Activated naive CD4-positive, alpha-beta T cell treated with anti-CD3 and anti-CD28 coated beads, Interleukin-2, amount 10 ng/mL, durations not matched to agents 7 days and 5 days (primary cell): Measurements from ENCODE around the gene TMEM165.

Experiments
- CTCF ChIA-PET: fragments of 350-600 bp; sonication (Branson Sonifier 250); formaldehyde crosslinking; loops from one replicate; lab custom pipeline; 2021; ENCODE audit warnings: antibody characterized with exemption; lab: Charles Lee
- DNase-seq: peaks from one replicate; pipeline ENCODE4 v3.0.0-alpha.2; 2020
- H3K27ac Mint-ChIP-seq: one replicate; pipeline ENCODE4 v1.8.0; 2021; ENCODE audit warnings: mild to moderate bottlenecking, moderate library complexity, mixed read lengths
- H3K27me3 Mint-ChIP-seq: one replicate; pipeline ENCODE4 v1.8.0; 2021; ENCODE audit warnings: mild to moderate bottlenecking, mixed read lengths
- H3K36me3 Mint-ChIP-seq: one replicate; pipeline ENCODE4 v1.8.0; 2021; ENCODE audit warnings: mixed read lengths
- H3K4me1 Mint-ChIP-seq: one replicate; pipeline ENCODE4 v1.8.0; 2021; ENCODE audit warnings: mixed read lengths
- H3K4me3 Mint-ChIP-seq: one replicate; pipeline ENCODE4 v1.8.0; 2021; ENCODE audit warnings: mild to moderate bottlenecking, moderate library complexity, mixed read lengths
- H3K9me3 Mint-ChIP-seq: one replicate; pipeline ENCODE4 v1.8.0; 2021; ENCODE audit warnings: mixed read lengths

The TMEM165 gene

GRCh38 chr4:55378617-55379467, 16.9 kb upstream of the TMEM165 start:
- Mint-ChIP-seq H3K27ac (no peak overlapping the region), H3K27me3 (peaks cover 3% of the 10 kb centered on the region), H3K4me3 (no peak overlapping the region), H3K36me3 (no peaks in the 10 kb centered on the region), H3K9me3 (no peaks in the 10 kb centered on the region), H3K4me1 (peaks cover 10% of the 10 kb centered on the region)
- CTCF ChIA-PET: no interaction called here
- DNase-seq: no peak

- DNase-seq: no peak
- Mint-ChIP-seq H3K27me3 (peaks cover 3% of the 10 kb centered on the region), H3K27ac (no peak overlapping the region), H3K4me1 (peaks cover 10% of the 10 kb centered on the region), H3K9me3 (no peaks in the 10 kb centered on the region), H3K36me3 (no peaks in the 10 kb centered on the region), H3K4me3 (no peak overlapping the region)
- CTCF ChIA-PET: no interaction called here
Observed at GRCh38 chr4:55380576-55380975, 15.2 kb upstream of the TMEM165 start.

GRCh38 chr4:55381502-55381901, 14.3 kb upstream of the TMEM165 start:
- H3K4me3 Mint-ChIP-seq: no peak overlapping the region
- no peaks in the 10 kb centered on the region for H3K36me3 Mint-ChIP-seq
- CTCF ChIA-PET: no interaction called here
- H3K27me3 Mint-ChIP-seq: peaks cover 3% of the 10 kb centered on the region
- H3K27ac Mint-ChIP-seq: no peak overlapping the region
- DNase-seq: no peak
- H3K9me3 Mint-ChIP-seq: no peaks in the 10 kb centered on the region
- H3K4me1 Mint-ChIP-seq: peaks cover 10% of the 10 kb centered on the region

GRCh38 chr4:55382488-55383003, 13.2 kb upstream of the TMEM165 start:
- H3K36me3 Mint-ChIP-seq: no peaks in the 10 kb centered on the region
- CTCF ChIA-PET: no interaction called here
- no peak overlapping the region for H3K4me3 Mint-ChIP-seq
- no peak overlapping the region for H3K27ac Mint-ChIP-seq
- peaks cover 10% of the 10 kb centered on the region for H3K4me1 Mint-ChIP-seq
- no peaks in the 10 kb centered on the region for H3K9me3 Mint-ChIP-seq
- no peak for DNase-seq
- H3K27me3 Mint-ChIP-seq: peaks cover 3% of the 10 kb centered on the region

GRCh38 chr4:55385201-55385649, 10.5 kb upstream of the TMEM165 start:
- H3K4me1 Mint-ChIP-seq: peaks cover 10% of the 10 kb centered on the region
- H3K27ac Mint-ChIP-seq: no peak overlapping the region
- CTCF ChIA-PET: interaction anchor here (1.0 kb wide), 1 partner anchor 8 kb away, joined by 3 read pairs; no protein-coding TSS in a partner anchor
- no peak for DNase-seq
- no peaks in the 10 kb centered on the region for H3K36me3 Mint-ChIP-seq
- peaks cover 8% of the 10 kb centered on the region for H3K27me3 Mint-ChIP-seq
- H3K9me3 Mint-ChIP-seq: no peaks in the 10 kb centered on the region
- no peak overlapping the region for H3K4me3 Mint-ChIP-seq

GRCh38 chr4:55386073-55386472, 9.7 kb upstream of the TMEM165 start:
- Mint-ChIP-seq H3K9me3 (no peaks in the 10 kb centered on the region), H3K27ac (no peak overlapping the region), H3K4me1 (peaks cover 10% of the 10 kb centered on the region), H3K27me3 (peaks cover 12% of the 10 kb centered on the region), H3K36me3 (no peaks in the 10 kb centered on the region), H3K4me3 (no peak overlapping the region)
- CTCF ChIA-PET: no interaction called here
- DNase-seq: peak; percentile 23

DNA sequence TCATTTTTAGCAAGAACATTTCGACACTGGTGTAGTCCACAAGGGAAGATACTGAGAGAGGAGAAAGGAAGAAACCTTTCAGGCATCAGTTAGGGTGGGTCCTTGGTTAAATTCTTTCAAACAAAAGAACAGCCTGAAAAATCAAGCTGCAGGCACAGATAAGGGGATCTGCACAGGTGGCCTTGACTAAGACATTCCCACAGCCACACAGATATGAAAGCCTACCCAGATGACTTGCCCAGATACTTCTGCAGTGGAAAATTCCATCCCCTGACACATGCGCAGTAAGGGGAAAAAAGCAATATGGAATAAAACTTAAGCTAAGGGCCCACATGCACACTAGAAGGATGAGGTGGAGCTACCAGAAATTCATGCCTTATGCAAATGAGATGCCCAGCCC, 8.9 kb upstream of the TMEM165 start:
- Mint-ChIP-seq H3K36me3 (no peaks in the 10 kb centered on the region), H3K9me3 (no peaks in the 10 kb centered on the region), H3K27ac (no peak overlapping the region), H3K27me3 (peaks cover 8% of the 10 kb centered on the region), H3K4me3 (no peak overlapping the region), H3K4me1 (peaks cover 6% of the 10 kb centered on the region)
- CTCF ChIA-PET: no interaction called here
- no peak for DNase-seq

GRCh38 chr4:55393461-55394320, 2.1 kb upstream of the TMEM165 start:
- Mint-ChIP-seq H3K4me1 (peaks cover 35% of the 10 kb centered on the region), H3K27ac (no peak overlapping the region), H3K4me3 (no peak overlapping the region), H3K27me3 (peaks cover 8% of the 10 kb centered on the region), H3K36me3 (peaks cover 16% of the 10 kb centered on the region), H3K9me3 (no peaks in the 10 kb centered on the region)
- CTCF ChIA-PET: interaction anchor here (0.8 to 1.7 kb wide), 2 partner anchors 9 to 47 kb away, joined by 3 to 4 read pairs; no protein-coding TSS in a partner anchor
- no peak for DNase-seq

DNA sequence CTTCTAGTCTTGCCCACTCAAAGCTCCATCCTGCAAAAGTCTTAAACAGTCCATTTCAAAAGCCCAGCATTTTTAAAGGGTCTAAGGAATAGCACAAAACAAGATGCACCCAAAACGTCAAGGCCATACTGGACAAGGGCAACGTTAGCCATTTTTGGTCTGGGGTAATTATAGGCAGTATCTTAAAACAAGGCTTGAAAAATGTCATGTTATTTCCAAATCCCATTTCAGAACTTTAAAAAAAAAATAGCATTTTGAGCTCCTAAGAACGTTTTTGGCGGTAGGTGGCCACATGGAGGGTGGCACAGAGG, 584 bp upstream of the TMEM165 start:
- CTCF ChIA-PET: interaction anchor here (1.7 kb wide), 1 partner anchor 48 kb away, joined by 4 read pairs; no protein-coding TSS in a partner anchor
- peaks cover 45% of the 10 kb centered on the region for H3K4me1 Mint-ChIP-seq
- peaks cover 4% of the 10 kb centered on the region for H3K27me3 Mint-ChIP-seq
- no peaks in the 10 kb centered on the region for H3K9me3 Mint-ChIP-seq
- peak overlapping the region; percentile 89 for H3K4me3 Mint-ChIP-seq
- peaks cover 23% of the 10 kb centered on the region for H3K36me3 Mint-ChIP-seq
- DNase-seq: no peak
- peak overlapping the region; percentile 94 for H3K27ac Mint-ChIP-seq

DNA sequence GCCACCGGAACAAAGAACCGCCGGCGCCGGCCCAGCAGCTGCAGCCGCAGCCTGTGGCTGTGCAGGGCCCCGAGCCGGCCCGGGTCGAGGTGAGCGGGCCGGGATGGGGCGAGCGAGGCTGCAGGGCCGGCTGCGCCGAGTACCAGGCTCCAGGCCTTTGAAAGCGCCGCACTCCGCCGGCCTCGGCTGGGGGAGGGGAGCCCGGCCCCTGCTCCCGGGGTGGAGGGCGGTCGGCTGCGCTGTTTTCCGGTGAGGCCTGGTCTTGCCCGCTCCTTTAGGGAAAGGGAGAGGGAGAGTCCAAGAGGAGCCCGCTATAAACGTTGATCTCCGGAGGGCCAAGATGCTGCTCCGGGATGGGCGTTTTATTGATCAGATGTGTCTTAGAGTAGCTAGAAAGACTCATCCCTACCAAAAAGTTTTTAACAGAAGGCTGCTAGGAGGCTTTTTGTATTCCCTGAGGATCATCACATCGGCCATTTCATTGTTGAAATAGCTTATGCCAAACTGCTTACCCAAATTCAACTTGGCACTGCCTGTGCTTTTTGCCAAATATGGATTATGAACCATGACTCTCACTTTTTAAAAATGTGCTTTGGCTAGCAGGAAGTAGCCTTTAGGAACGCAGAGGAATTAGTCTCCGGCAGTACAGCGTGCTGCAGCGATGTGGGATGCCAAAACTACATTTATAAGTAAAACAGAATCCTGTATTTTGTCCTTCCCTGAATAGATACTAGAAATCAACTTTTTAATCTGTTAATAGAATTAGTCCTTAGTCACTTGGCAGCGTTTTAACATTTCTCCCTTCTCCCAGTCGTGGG, 760 bp downstream of the TMEM165 start:
- Mint-ChIP-seq H3K36me3 (peaks cover 29% of the 10 kb centered on the region), H3K27me3 (no peaks in the 10 kb centered on the region), H3K4me1 (peaks cover 51% of the 10 kb centered on the region), H3K9me3 (no peaks in the 10 kb centered on the region), H3K27ac (peak overlapping the region; percentile 94), H3K4me3 (peak overlapping the region; percentile 89)
- CTCF ChIA-PET: interaction anchor here (1.6 kb wide), 1 partner anchor 51 kb away, joined by 4 read pairs; the partner anchor contains the start of gene SRD5A3
- peak; percentile 45 for DNase-seq

DNA sequence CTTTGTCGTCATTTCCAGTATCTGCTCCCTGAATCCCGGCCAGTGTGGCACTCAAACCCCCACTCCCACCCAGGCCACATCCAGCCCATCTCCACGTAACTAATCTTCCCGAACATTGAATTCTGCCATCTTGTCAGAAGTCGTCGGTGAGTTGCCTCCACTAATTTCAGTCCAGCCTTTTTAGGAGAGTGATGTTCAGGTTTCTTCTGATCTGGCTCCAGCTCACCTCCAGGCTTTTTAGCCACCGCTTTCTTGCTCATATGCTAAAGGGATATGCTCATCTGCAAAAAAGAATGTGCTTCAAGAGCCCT, 1.3 kb downstream of the TMEM165 start:
- no peak for DNase-seq
- Mint-ChIP-seq H3K27me3 (no peaks in the 10 kb centered on the region), H3K27ac (peak overlapping the region; percentile 83), H3K4me3 (peak overlapping the region; percentile 80), H3K4me1 (peaks cover 51% of the 10 kb centered on the region), H3K9me3 (no peaks in the 10 kb centered on the region), H3K36me3 (peaks cover 29% of the 10 kb centered on the region)
- CTCF ChIA-PET: interaction anchor here (1.6 kb wide), 1 partner anchor 51 kb away, joined by 4 read pairs; the partner anchor contains the start of gene SRD5A3

DNA sequence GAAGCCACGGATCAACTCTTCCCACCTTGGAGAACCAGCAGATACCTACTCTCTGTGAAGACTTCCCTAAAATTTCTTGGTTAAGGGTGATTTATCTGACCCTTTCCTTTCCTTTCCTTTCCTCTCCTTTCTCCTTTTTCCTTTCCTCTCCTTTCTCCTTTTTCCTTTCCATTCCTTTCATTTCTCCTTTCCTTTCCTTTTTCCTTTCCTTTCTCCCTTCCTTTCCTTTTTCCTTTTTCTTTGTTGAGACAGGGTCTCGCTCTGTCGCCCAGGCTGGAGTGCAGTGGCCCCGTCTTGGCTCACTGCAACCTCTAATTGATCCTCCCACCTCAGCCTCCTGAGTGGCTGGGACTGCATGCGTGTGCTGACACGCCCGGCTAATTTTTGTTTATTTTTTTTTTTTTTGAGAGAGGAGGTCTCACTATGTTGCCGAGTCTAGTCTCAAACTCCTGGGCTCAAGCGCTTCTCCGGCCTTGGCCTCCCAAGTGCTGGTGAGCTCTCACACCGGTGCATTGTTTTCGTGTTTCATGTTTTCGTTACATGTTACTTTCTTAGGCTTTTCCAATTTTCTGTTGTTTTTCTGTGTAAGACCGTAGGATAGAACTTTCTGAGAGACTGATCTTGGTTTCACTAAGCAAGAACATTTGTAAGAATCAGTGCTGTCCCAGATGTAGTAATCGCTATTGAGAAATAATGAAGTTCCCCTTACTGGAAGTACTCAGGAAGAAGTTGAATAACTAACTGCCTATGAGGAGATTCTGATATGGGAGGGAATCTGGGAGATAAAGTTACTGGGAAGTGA, 2.0 kb downstream of the TMEM165 start:
- H3K27ac Mint-ChIP-seq: peak overlapping the region; percentile 61
- H3K36me3 Mint-ChIP-seq: peaks cover 29% of the 10 kb centered on the region
- DNase-seq: no peak
- H3K27me3 Mint-ChIP-seq: no peaks in the 10 kb centered on the region
- peak overlapping the region; percentile 80 for H3K4me3 Mint-ChIP-seq
- CTCF ChIA-PET: interaction anchor here (1.1 to 1.6 kb wide), 2 partner anchors 51 to 52 kb away, joined by 4 read pairs; partner anchors contain the start of gene SRD5A3
- H3K9me3 Mint-ChIP-seq: no peaks in the 10 kb centered on the region
- peaks cover 51% of the 10 kb centered on the region for H3K4me1 Mint-ChIP-seq

GRCh38 chr4:55398461-55398860, 2.7 kb downstream of the TMEM165 start:
- H3K36me3 Mint-ChIP-seq: peaks cover 31% of the 10 kb centered on the region
- CTCF ChIA-PET: interaction anchor here (1.0 to 1.1 kb wide), 2 partner anchors 14 to 51 kb away, joined by 3 to 4 read pairs; no protein-coding TSS in a partner anchor
- no peaks in the 10 kb centered on the region for H3K9me3 Mint-ChIP-seq
- no peak for DNase-seq
- H3K4me3 Mint-ChIP-seq: peak overlapping the region; percentile 80
- peak overlapping the region; percentile 39 for H3K27ac Mint-ChIP-seq
- no peaks in the 10 kb centered on the region for H3K27me3 Mint-ChIP-seq
- peaks cover 53% of the 10 kb centered on the region for H3K4me1 Mint-ChIP-seq
